Ammon's horn (tissue), 1 donor: Measurements from ENCODE around the gene CFL2.
"Not testable (repeated sequence)": the region's sequence is repeated elsewhere in the genome, so short reads cannot be mapped to it uniquely, and the experiment has no call there.

Source experiments
- DNase-seq: peaks from one replicate; pipeline ENCODE4 v3.0.0-alpha.2; 2016; ENCODE audit warnings: low spot score

CFL2 gene

GRCh38 chr14:34711796-34712712, 2.3 kb downstream of the CFL2 start:
- no peak for DNase-seq

GRCh38 chr14:34711169-34711568, 3.2 kb downstream of the CFL2 start:
- peak; percentile 66 for DNase-seq

GRCh38 chr14:34710744-34711143, 3.6 kb downstream of the CFL2 start:
- DNase-seq = no peak

GRCh38 chr14:34710006-34710405, 4.4 kb downstream of the CFL2 start:
- peak; percentile 28 for DNase-seq

GRCh38 chr14:34707722-34708121, 6.7 kb downstream of the CFL2 start:
- DNase-seq = no peak

- DNase-seq = no peak
Observed at GRCh38 chr14:34701808-34702207, 12.6 kb downstream of the CFL2 start.

- DNase-seq = no peak
Observed at GRCh38 chr14:34700622-34701130, 13.7 kb downstream of the CFL2 start.

- no peak for DNase-seq
Observed at GRCh38 chr14:34699873-34700621, 14.3 kb downstream of the CFL2 start.

- not testable (repeated sequence) for DNase-seq
Observed at GRCh38 chr14:34694216-34694615, 20.2 kb downstream of the CFL2 start.

GRCh38 chr14:34693228-34693939, 21.0 kb downstream of the CFL2 start:
- DNase-seq = no peak

GRCh38 chr14:34692898-34693227, 21.5 kb downstream of the CFL2 start:
- no peak for DNase-seq

- DNase-seq = no peak
Observed at GRCh38 chr14:34692348-34692747, 22.0 kb downstream of the CFL2 start.

- DNase-seq = no peak
Observed at GRCh38 chr14:34691206-34691605, 23.2 kb downstream of the CFL2 start.

GRCh38 chr14:34688470-34689206, 25.8 kb downstream of the CFL2 start:
- DNase-seq = no peak

- no peak for DNase-seq
Observed at GRCh38 chr14:34685819-34686428, 28.5 kb downstream of the CFL2 start.

GRCh38 chr14:34684578-34684977, 29.8 kb downstream of the CFL2 start:
- no peak for DNase-seq

GRCh38 chr14:34682787-34683321, 31.5 kb downstream of the CFL2 start:
- DNase-seq = no peak

GRCh38 chr14:34680806-34681479, 33.5 kb downstream of the CFL2 start:
- DNase-seq = no peak

- no peak for DNase-seq
Observed at GRCh38 chr14:34678735-34679134, 35.7 kb downstream of the CFL2 start.

- peak; percentile 64 for DNase-seq
Observed at GRCh38 chr14:34678306-34678705, 36.1 kb downstream of the CFL2 start.
